GM23338 (cell line): Measurements from ENCODE around the gene BTBD9. TPM values are rescaled to one million over a fixed set of nuclear protein-coding genes. Genes with fewer than 3 reads are reported as not detected.

Source experiments
- ATAC-seq: fragments of 200-7000 bp; cut with Tn5 transposase; 3 replicates; pipeline ENCODE4 v1.9.1; 2020
- DNase-seq: peaks from one replicate; pipeline ENCODE4 v3.0.0-alpha.2; 2015; ENCODE audit warnings: low spot score
- H2AFZ ChIP-seq: fragments of 200-600 bp; sonication (generic); 2 replicates; pipeline ENCODE4 v1.8.0; 2016; ENCODE audit warnings: antibody characterized with exemption, mild to moderate bottlenecking, moderate library complexity
- H3F3A ChIP-seq: fragments of 200-600 bp; sonication (generic); replicated peaks from 2 replicates; pipeline ENCODE4 v1.8.0; 2017; ENCODE audit warnings: antibody characterized with exemption, mixed run types, low read depth
- H3K27ac ChIP-seq: fragments of 200-600 bp; sonication (generic); 2 replicates; pipeline ENCODE4 v1.6.1; 2016; ENCODE audit warnings: low read depth
- H3K27me3 ChIP-seq: fragments of 200-600 bp; sonication (generic); 2 replicates; pipeline ENCODE4 v1.8.0; 2016; ENCODE audit warnings: mild to moderate bottlenecking, mixed run types, moderate library complexity; ENCODE audit not compliant: insufficient read depth
- H3K36me3 ChIP-seq: fragments of 200-600 bp; sonication (generic); 2 replicates; pipeline ENCODE4 v1.8.0; 2016; ENCODE audit warnings: mild to moderate bottlenecking; ENCODE audit not compliant: insufficient read depth
- H3K4me1 ChIP-seq: fragments of 200-600 bp; sonication (generic); 2 replicates; pipeline ENCODE4 v1.8.0; 2016; ENCODE audit warnings: mild to moderate bottlenecking, moderate library complexity; ENCODE audit not compliant: insufficient read depth
- H3K4me2 ChIP-seq: fragments of 200-600 bp; sonication (generic); 2 replicates; pipeline ENCODE4 v1.7.1; 2017; ENCODE audit warnings: mixed run types
- H3K4me3 ChIP-seq: fragments of 200-600 bp; sonication (generic); 2 replicates; pipeline ENCODE4 v1.6.1; 2016; ENCODE audit warnings: mixed run types
- H3K79me2 ChIP-seq: fragments of 200-600 bp; sonication (generic); replicated peaks from 2 replicates; pipeline ENCODE4 v1.8.0; 2017; ENCODE audit warnings: mild to moderate bottlenecking; ENCODE audit not compliant: insufficient read depth
- H3K9me2 ChIP-seq: fragments of 200-600 bp; sonication (generic); 2 replicates; pipeline ENCODE4 v1.8.0; 2017; ENCODE audit not compliant: insufficient read depth
- H4K20me1 ChIP-seq: fragments of 200-600 bp; sonication (generic); replicated peaks from 2 replicates; pipeline ENCODE4 v1.8.0; 2017; ENCODE audit warnings: mild to moderate bottlenecking; ENCODE audit not compliant: insufficient read depth
- H3K27ac Mint-ChIP-seq: 2 replicates; pipeline ENCODE4 v1.8.0; 2020; ENCODE audit warnings: inconsistent platforms, mild to moderate bottlenecking, moderate library complexity, mixed read lengths
- H3K27me3 Mint-ChIP-seq: 3 replicates; pipeline ENCODE4 v1.8.0; 2022; ENCODE audit warnings: low read depth, mild to moderate bottlenecking, moderate library complexity, mixed read lengths, inconsistent platforms; ENCODE audit not compliant: insufficient read depth, poor library complexity
- H3K36me3 Mint-ChIP-seq: 3 replicates; pipeline ENCODE4 v1.8.0; 2021; ENCODE audit warnings: low read depth, mild to moderate bottlenecking, inconsistent platforms, moderate library complexity, mixed read lengths
- H3K4me1 Mint-ChIP-seq: 3 replicates; pipeline ENCODE4 v1.8.0; 2020; ENCODE audit warnings: mild to moderate bottlenecking, inconsistent platforms, mixed read lengths
- H3K4me3 Mint-ChIP-seq: 3 replicates; pipeline ENCODE4 v1.8.0; 2021; ENCODE audit warnings: moderate library complexity, mild to moderate bottlenecking, inconsistent platforms, mixed read lengths
- H3K9me3 Mint-ChIP-seq: 3 replicates; pipeline ENCODE4 v1.8.0; 2020; ENCODE audit warnings: moderate library complexity, mild to moderate bottlenecking, inconsistent platforms, mixed read lengths
- CREB1 ChIP-seq: fragments of 250-450 bp; sonication (Bioruptor Pico); IDR thresholded peaks from 2 replicates; pipeline ENCODE4 v1.5.0; 2020; ENCODE audit warnings: low read depth, mild to moderate bottlenecking, moderate library complexity
- ETS1 ChIP-seq: IDR thresholded peaks from 2 replicates; pipeline ENCODE4 v1.6.1; 2016; ENCODE audit warnings: antibody characterized with exemption
- JUNB ChIP-seq: IDR thresholded peaks from one replicate; pipeline ENCODE4 v1.6.1; 2016; ENCODE audit warnings: antibody characterized with exemption; ENCODE audit not compliant: unreplicated experiment
- POLR2AphosphoS5 ChIP-seq: IDR thresholded peaks from 2 replicates; pipeline ENCODE4 v1.6.1; 2016; ENCODE audit warnings: antibody characterized with exemption, low read depth
- STAT1 ChIP-seq: IDR thresholded peaks from one replicate; pipeline ENCODE4 v1.6.1; 2016; ENCODE audit warnings: antibody characterized with exemption; ENCODE audit not compliant: unreplicated experiment
- ZNF331 ChIP-seq: fragments of 250-450 bp; sonication (Bioruptor Pico); IDR thresholded peaks from 2 replicates; pipeline ENCODE4 v1.5.0; 2020; ENCODE audit warnings: low read depth, mild to moderate bottlenecking, moderate library complexity
- polyA plus RNA-seq: library from polyadenylated mRNA; unstranded; fragments of >200 nt; fragmentation: Nextera tagmentation; extraction: Ambion mirVana; gene quantifications from 2 replicates; pipeline ENCODE4 v1.2.1, GENCODE V29; 2016
- total RNA-seq: library from RNA; depleted of rRNA; stranded (reverse); fragments of >200 nt; shearing (Covaris generic); gene quantifications from 2 replicates; pipeline ENCODE4 v1.2.3, GENCODE V29; 2014
- TF ChIP-seq, protein P1 (sequence below): fragments of 250-450 bp; sonication (Bioruptor Pico); IDR thresholded peaks from 2 replicates; pipeline ENCODE4 v1.5.0; 2020; ENCODE audit warnings: mild to moderate bottlenecking, moderate library complexity

Gene BTBD9
- total and polyA plus RNA-seq, 2 experiments from 2014 or later, result 4.2 to 5.3 TPM

DNA sequence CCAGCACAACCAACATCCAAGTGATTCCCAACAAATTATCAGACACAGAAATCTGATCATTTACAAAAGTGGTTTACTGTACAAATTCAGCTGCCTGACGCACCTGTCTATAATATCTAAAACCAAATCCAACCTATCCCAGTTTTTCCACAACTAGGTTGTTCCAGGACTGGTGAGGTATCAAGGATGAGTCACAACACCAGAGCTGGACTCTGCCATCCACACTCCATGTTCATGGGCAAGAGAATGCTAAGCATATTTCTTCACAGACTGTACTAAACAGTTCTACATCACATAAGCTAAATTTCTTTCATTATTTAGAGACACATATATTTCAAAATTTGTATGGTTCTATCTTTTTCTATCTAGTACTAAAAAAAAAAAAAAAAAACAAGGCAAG is 141.6 kb downstream of the BTBD9 start:
- Mint-ChIP-seq H3K36me3 (no peaks in the 10 kb centered on the region), H3K9me3 (no peaks in the 10 kb centered on the region), H3K4me1 (peaks cover 3% of the 10 kb centered on the region; the same call in 2 of the 3 replicates), H3K4me3 (no peak overlapping the region), H3K27ac (no peak overlapping the region), H3K27me3 (no peaks in the 10 kb centered on the region)
- Histone ChIP-seq H3K27ac (no peak overlapping the region), H3F3A (no peaks in the 10 kb centered on the region), H3K27me3 (no peaks in the 10 kb centered on the region), H3K36me3 (no peaks in the 10 kb centered on the region), H3K9me2 (no peaks in the 10 kb centered on the region), H3K4me1 (peaks cover 1% of the 10 kb centered on the region; the same call in 1 of the 2 replicates), H4K20me1 (no peaks in the 10 kb centered on the region), H3K4me2 (no peak overlapping the region), H3K4me3 (no peak overlapping the region), H3K79me2 (no peaks in the 10 kb centered on the region), H2AFZ (no peak overlapping the region)
- TF ChIP-seq JUNB (no peak), ETS1 (no peak), POLR2AphosphoS5 (no peak), CREB1 (CRISPR knock-in tag) (no peak), ZNF331 (CRISPR knock-in tag) (no peak), STAT1 (no peak)
- TF ChIP-seq, protein P1, sequence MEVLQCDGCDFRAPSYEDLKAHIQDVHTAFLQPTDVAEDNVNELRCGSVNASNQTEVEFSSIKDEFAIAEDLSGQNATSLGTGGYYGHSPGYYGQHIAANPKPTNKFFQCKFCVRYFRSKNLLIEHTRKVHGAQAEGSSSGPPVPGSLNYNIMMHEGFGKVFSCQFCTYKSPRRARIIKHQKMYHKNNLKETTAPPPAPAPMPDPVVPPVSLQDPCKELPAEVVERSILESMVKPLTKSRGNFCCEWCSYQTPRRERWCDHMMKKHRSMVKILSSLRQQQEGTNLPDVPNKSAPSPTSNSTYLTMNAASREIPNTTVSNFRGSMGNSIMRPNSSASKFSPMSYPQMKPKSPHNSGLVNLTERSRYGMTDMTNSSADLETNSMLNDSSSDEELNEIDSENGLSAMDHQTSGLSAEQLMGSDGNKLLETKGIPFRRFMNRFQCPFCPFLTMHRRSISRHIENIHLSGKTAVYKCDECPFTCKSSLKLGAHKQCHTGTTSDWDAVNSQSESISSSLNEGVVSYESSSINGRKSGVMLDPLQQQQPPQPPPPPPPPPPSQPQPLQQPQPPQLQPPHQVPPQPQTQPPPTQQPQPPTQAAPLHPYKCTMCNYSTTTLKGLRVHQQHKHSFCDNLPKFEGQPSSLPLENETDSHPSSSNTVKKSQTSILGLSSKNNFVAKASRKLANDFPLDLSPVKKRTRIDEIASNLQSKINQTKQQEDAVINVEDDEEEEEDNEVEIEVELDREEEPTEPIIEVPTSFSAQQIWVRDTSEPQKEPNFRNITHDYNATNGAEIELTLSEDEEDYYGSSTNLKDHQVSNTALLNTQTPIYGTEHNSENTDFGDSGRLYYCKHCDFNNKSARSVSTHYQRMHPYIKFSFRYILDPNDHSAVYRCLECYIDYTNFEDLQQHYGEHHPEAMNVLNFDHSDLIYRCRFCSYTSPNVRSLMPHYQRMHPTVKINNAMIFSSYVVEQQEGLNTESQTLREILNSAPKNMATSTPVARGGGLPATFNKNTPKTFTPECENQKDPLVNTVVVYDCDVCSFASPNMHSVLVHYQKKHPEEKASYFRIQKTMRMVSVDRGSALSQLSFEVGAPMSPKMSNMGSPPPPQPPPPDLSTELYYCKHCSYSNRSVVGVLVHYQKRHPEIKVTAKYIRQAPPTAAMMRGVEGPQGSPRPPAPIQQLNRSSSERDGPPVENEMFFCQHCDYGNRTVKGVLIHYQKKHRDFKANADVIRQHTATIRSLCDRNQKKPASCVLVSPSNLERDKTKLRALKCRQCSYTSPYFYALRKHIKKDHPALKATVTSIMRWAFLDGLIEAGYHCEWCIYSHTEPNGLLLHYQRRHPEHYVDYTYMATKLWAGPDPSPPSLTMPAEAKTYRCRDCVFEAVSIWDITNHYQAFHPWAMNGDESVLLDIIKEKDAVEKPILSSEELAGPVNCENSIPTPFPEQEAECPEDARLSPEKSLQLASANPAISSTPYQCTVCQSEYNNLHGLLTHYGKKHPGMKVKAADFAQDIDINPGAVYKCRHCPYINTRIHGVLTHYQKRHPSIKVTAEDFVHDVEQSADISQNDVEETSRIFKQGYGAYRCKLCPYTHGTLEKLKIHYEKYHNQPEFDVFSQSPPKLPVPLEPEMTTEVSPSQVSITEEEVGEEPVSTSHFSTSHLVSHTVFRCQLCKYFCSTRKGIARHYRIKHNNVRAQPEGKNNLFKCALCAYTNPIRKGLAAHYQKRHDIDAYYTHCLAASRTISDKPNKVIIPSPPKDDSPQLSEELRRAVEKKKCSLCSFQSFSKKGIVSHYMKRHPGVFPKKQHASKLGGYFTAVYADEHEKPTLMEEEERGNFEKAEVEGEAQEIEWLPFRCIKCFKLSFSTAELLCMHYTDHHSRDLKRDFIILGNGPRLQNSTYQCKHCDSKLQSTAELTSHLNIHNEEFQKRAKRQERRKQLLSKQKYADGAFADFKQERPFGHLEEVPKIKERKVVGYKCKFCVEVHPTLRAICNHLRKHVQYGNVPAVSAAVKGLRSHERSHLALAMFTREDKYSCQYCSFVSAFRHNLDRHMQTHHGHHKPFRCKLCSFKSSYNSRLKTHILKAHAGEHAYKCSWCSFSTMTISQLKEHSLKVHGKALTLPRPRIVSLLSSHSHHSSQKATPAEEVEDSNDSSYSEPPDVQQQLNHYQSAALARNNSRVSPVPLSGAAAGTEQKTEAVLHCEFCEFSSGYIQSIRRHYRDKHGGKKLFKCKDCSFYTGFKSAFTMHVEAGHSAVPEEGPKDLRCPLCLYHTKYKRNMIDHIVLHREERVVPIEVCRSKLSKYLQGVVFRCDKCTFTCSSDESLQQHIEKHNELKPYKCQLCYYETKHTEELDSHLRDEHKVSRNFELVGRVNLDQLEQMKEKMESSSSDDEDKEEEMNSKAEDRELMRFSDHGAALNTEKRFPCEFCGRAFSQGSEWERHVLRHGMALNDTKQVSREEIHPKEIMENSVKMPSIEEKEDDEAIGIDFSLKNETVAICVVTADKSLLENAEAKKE (CRISPR knock-in tag), result no peak
- no peak for DNase-seq
- no peak for ATAC-seq
